Ovary (tissue), 9 donors: Measurements from ENCODE around the gene HTR3A. TPM values are rescaled to one million over a fixed set of nuclear protein-coding genes. Genes with fewer than 3 reads are reported as not detected.

ENCODE experiments used
- DNase-seq, 5 donors: peaks; one replicate each; pipeline ENCODE4 v3.0.0-alpha.2; 2019 to 2020
- H3K27ac ChIP-seq, 2 donors: fragments of 200-600 bp; one replicate each; pipeline versions ENCODE4 v1.5.1 to v1.8.0; 2019 to 2022
- H3K27me3 ChIP-seq: fragments of 200-600 bp; one replicate; pipeline ENCODE4 v1.8.0; 2022
- H3K36me3 ChIP-seq: fragments of 200-600 bp; sonication (generic); one replicate; pipeline ENCODE4 v1.5.1; 2019
- H3K4me1 ChIP-seq: one replicate; pipeline ENCODE4 v1.8.1; 2013; ENCODE audit warnings: mild to moderate bottlenecking, moderate library complexity; ENCODE audit not compliant: insufficient read depth
- H3K4me3 ChIP-seq: fragments of 200-600 bp; sonication (generic); one replicate; pipeline ENCODE4 v1.5.1; 2017
- H3K9me3 ChIP-seq, 2 donors: fragments of 200-600 bp in 1 of 2; sonication (generic) in 1 of 2; one replicate each; pipeline versions ENCODE4 v1.5.1 to v1.8.1; 2013 to 2019; ENCODE audit warnings: mild to moderate bottlenecking in 1 of 2, moderate library complexity in 1 of 2
- EP300 ChIP-seq: sonication (generic); formaldehyde crosslinking; IDR thresholded peaks from one replicate; pipeline ENCODE4 v1.6.1; 2017; ENCODE audit warnings: antibody characterized with exemption
- POLR2A ChIP-seq: fragments of 450-650 bp; IDR thresholded peaks from one replicate; pipeline ENCODE4 v1.6.1; 2017; ENCODE audit warnings: antibody characterized with exemption, mild to moderate bottlenecking, moderate library complexity
- WGBS, 3 donors: extraction: QIAGEN DNeasy Blood & Tissue Kit in 1 of 3; methylation state at CpG; one replicate each; pipeline versions ENCODE4 v1.1.5 to v1.1.7; 2013 to 2017; 5-methylcytosine and 5-hydroxymethylcytosine counted together
- intact Hi-C, 4 donors: fragments of 100-400 bp; cut with DNase I; formaldehyde crosslinking; loops; one replicate each; pipeline versions ENCODE4 v1.11.0 to v1.15.1; 2022 to 2023
- polyA plus RNA-seq, 2 donors: library from polyadenylated mRNA; stranded (reverse); fragments of 200-250 nt in 1 of 2; fragments of 350-450 nt in 1 of 2; fragmentation: Illumina TruSeq in 1 of 2; extraction: RNeasy Lipid Tissue Mini Kit (QIAGEN cat#74804) in 1 of 2; gene quantifications; one replicate each; pipeline ENCODE4 v1.2.3, GENCODE V29; 2013 to 2014
- total RNA-seq, 7 donors: library from RNA; depleted of rRNA in 2 of 7; stranded (reverse); fragments of >200 nt in 2 of 7; fragmentation: NEBNext Ultra II Directional in 3 of 7; extraction: Animal tissue kit (Norgen Biotek cat#: 25700) in 3 of 7; gene quantifications; one replicate each; pipeline versions ENCODE4 v1.1.0 to v1.2.4, GENCODE V29; 2016 to 2023
- TF ChIP-seq, protein P1 (sequence below), 3 donors: fragments of 450-650 bp in 2 of 3; fragments of 200-600 bp in 1 of 3; IDR thresholded peaks; one replicate each; pipeline versions ENCODE4 v1.5.1 to v1.8.0; 2016 to 2022; ENCODE audit warnings: antibody characterized with exemption in 3 of 3, mild to moderate bottlenecking in 1 of 3
- donor health status: DM: no; HTN: no; CAD: no; lungs with moderate emphysema.
- donor health status: DM: no; HTN: no; CAD: no.
- donor health status: Bipolar disorder and iron deficiency.
- donor health status: DM: yes; HTN: yes; CAD: no.
- donor health status: DM: no; HTN: no; CAD: no.
- donor health status: DM: yes; HTN: yes; CAD: no.

HTR3A gene
- total and polyA plus RNA-seq, 9 donors: not detected

DNA sequence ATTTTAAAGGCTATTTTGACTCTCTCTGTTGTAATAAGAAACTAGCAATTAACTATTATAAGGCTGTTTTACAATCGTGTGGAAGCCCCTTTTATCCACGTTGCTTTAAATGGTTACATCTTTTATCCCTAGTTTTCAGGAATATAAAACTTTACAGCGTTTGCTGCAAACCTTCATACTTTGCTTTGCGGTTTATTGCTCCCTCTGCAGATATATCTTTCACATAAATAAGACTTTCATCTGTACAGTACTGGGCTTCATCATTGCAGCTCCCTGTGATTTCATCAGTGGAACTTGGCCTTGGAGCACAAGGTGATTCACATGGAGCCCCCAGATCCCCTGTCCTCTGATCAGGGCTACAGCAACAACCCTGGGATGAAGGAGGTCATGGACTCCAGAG, 25.6 kb downstream of the HTR3A start:
- intact Hi-C loops: no loop called here
- H3K27ac ChIP-seq: no peak overlapping the region
- no peaks in the 10 kb centered on the region for H3K9me3 ChIP-seq
- H3K4me1 ChIP-seq: no peaks in the 10 kb centered on the region
- TF ChIP-seq EP300: no peak
- TF ChIP-seq POLR2A: no peak
- TF ChIP-seq, protein P1, sequence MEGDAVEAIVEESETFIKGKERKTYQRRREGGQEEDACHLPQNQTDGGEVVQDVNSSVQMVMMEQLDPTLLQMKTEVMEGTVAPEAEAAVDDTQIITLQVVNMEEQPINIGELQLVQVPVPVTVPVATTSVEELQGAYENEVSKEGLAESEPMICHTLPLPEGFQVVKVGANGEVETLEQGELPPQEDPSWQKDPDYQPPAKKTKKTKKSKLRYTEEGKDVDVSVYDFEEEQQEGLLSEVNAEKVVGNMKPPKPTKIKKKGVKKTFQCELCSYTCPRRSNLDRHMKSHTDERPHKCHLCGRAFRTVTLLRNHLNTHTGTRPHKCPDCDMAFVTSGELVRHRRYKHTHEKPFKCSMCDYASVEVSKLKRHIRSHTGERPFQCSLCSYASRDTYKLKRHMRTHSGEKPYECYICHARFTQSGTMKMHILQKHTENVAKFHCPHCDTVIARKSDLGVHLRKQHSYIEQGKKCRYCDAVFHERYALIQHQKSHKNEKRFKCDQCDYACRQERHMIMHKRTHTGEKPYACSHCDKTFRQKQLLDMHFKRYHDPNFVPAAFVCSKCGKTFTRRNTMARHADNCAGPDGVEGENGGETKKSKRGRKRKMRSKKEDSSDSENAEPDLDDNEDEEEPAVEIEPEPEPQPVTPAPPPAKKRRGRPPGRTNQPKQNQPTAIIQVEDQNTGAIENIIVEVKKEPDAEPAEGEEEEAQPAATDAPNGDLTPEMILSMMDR (IDR thresholded peaks at IDR 0.05): no peak
- H3K4me3 ChIP-seq: no peak overlapping the region
- no peaks in the 10 kb centered on the region for H3K27me3 ChIP-seq
- H3K36me3 ChIP-seq: no peaks in the 10 kb centered on the region
- no peak for DNase-seq
- 61 to 72% (median 68%) methylated on average over 4 of the region's 4 CpGs for WGBS, 3 donors

DNA sequence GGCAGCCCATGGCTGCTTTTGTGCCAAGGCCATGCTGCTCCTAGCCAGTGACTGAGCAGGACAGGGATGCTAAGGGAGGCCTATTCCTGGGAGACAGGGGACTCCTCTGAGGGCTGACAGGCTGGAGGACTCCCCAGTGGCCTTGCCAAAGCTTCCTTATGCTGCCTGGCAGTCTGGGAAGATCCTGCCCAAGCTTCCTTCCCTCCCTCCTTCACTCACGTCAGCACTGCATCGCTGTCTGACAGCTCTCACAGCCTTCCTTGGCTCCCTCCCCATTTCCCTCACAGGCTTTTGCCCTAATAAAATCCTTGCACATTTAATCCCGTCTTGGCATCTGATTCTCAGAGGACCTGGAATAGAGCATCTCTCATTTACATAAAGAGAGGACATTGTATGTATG, 26.5 kb downstream of the HTR3A start:
- TF ChIP-seq EP300: no peak
- TF ChIP-seq, protein P1 (IDR thresholded peaks at IDR 0.05): no peak
- TF ChIP-seq POLR2A: no peak
- Histone ChIP-seq H3K4me1 (no peaks in the 10 kb centered on the region), H3K27me3 (no peaks in the 10 kb centered on the region), H3K9me3 (no peaks in the 10 kb centered on the region), H3K36me3 (no peaks in the 10 kb centered on the region), H3K27ac (no peak overlapping the region), H3K4me3 (no peak overlapping the region)
- intact Hi-C loops: no loop called here
- DNase-seq: no peak
- 40 to 42% (median 40%) methylated on average over 3 of the region's 3 CpGs for WGBS, 3 donors

DNA sequence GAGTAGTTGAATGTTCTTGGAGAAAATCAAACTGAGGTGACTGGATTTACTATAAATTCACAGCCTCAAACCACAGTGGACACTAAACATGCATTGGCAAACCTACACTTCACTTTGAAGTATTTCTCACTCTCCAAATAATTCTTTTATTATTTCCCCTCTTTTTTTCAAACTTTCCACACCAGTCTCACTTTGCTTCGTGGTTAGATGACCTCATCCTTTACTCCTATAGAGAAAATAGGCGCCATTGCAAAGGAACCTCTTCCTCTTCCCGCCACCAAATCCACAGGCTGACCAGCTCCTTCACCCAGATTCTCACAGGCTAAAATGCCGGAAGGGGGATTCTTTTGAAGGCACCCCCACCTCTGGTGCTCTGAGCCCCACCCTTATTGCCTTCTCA, 33.4 kb downstream of the HTR3A start:
- Histone ChIP-seq H3K4me3 (no peak overlapping the region), H3K27me3 (no peaks in the 10 kb centered on the region), H3K36me3 (no peaks in the 10 kb centered on the region), H3K27ac (no peak overlapping the region), H3K4me1 (no peaks in the 10 kb centered on the region), H3K9me3 (no peaks in the 10 kb centered on the region)
- intact Hi-C loops: no loop called here
- no peak for DNase-seq
- WGBS, 3 donors: 61 to 65% (median 65%) methylated on average over 4 of the region's 4 CpGs
- TF ChIP-seq POLR2A (no peak), EP300 (no peak)
- TF ChIP-seq, protein P1 (IDR thresholded peaks at IDR 0.05): no peak

DNA sequence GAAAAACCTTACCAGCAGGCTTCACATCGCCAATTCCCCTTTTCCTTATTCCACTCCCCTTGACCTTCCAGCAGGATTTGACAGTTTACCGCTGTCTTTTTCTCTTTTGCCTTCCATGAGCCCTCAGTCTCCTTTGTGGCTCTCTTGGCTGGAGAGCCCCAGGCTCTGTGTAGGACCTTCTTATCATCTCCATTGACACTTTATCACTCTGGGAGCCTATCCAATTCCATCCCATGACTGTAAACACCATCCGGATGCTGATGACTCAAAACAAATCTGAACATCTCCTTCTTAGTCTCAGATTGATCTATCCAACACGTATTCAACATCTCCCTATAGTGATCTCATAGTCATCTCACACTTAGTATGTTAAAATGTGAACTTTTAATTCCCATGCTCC, 36.0 kb downstream of the HTR3A start:
- 48 to 63% (median 51%) methylated on average over 4 of the region's 4 CpGs for WGBS, 3 donors
- Histone ChIP-seq H3K36me3 (no peaks in the 10 kb centered on the region), H3K9me3 (no peaks in the 10 kb centered on the region), H3K4me1 (no peaks in the 10 kb centered on the region), H3K27me3 (no peaks in the 10 kb centered on the region), H3K4me3 (no peak overlapping the region), H3K27ac (no peak overlapping the region)
- TF ChIP-seq POLR2A (no peak), EP300 (no peak)
- TF ChIP-seq, protein P1 (IDR thresholded peaks at IDR 0.05): no peak
- intact Hi-C loops: no loop called here
- DNase-seq: no peak

DNA sequence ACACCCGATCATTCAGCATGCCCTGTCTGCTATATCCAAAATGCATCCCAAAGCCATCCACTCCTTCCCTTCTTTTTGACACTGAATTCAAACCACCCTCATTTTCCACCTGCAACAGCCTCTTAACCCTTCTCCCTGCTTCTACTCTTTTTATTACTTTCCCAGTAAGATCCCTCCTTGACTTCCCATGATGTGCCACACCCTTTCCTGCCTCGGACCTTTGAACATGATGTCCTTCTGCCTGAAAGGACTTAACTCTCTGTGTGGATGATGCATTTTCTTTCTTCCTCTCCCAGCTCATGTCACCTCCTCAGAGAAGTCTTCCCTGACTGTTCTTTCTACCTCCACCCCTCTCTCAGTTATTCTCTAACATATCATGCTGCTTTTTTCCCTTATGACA, 36.5 kb downstream of the HTR3A start:
- intact Hi-C loops: no loop called here
- Histone ChIP-seq H3K36me3 (no peaks in the 10 kb centered on the region), H3K4me1 (no peaks in the 10 kb centered on the region), H3K27me3 (no peaks in the 10 kb centered on the region), H3K9me3 (no peaks in the 10 kb centered on the region), H3K27ac (no peak overlapping the region), H3K4me3 (no peak overlapping the region)
- 44 to 49% (median 47%) methylated on average over 2 of the region's 2 CpGs for WGBS, 3 donors
- no peak for DNase-seq
- TF ChIP-seq, protein P1 (IDR thresholded peaks at IDR 0.05): no peak
- no peak for TF ChIP-seq EP300
- no peak for TF ChIP-seq POLR2A
